ENCODE measurements around the gene MID1IP1. TPM values are rescaled to one million over a fixed set of nuclear protein-coding genes. Genes with fewer than 3 reads are reported as not detected.

MID1IP1 gene
- total and polyA plus RNA-seq, 2 of the 8 experiments (the other 6 are each of a cell fraction or from before 2014, with no cell fraction given), result 118 to 128 TPM

DNA sequence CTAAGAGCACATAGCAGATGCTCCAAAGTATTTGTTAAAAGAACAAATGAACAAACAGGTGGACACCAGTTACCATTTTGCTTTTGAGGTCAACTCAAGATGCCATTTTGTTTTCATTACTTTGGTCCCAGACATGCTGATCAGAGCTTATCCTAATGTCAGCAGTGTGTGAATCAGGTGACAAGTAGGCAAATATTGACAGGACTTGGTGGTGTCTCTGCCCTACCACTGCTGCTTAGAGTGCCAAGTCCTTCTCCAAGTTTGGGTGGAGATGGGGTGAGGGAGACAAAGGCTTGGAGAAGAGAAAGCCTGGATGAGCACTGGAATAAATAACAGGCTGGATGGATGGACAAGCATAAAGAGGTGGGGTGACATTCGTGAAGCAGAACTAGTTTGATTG, 38.7 kb downstream of the MID1IP1 start:
- H3K79me2 ChIP-seq (ENCODE audit: control insufficient read depth in 1 of 2, insufficient read depth in 2 of 2, low read length in 2 of 2), result no peaks in the 10 kb centered on the region
- peaks cover 0 to 4% (median 0%) of the 10 kb centered on the region in 4 experiments; a peak in 1 of 7 replicates for H3K4me1 ChIP-seq (replicated peaks in 1 of 4; ENCODE audit: control insufficient read depth in 3 of 4, insufficient read depth in 4 of 4, low read length in 3 of 4)
- H3K36me3 ChIP-seq (ENCODE audit: control insufficient read depth in 2 of 4, insufficient read depth in 4 of 4, low read length in 3 of 4), result no peaks in the 10 kb centered on the region
- FAIRE-seq, result no peak
- no peak overlapping the region for H2BK12ac ChIP-seq (ENCODE audit: low read depth, low read length)
- H2BK20ac ChIP-seq (ENCODE audit: low read length), result no peak overlapping the region
- H4K91ac ChIP-seq (replicated peaks; ENCODE audit: insufficient read length, low read length), result no peak overlapping the region
- no peak overlapping the region for H3K14ac ChIP-seq (ENCODE audit: insufficient read length)
- TF ChIP-seq SIN3A (conservative IDR thresholded peaks at IDR 0.05 in 1 of 2, IDR thresholded peaks at IDR 0.05 in 1 of 2; ENCODE audit: low read depth in 1 of 2, low read length in 2 of 2) (no peak), GTF2F1 (IDR thresholded peaks at IDR 0.05; ENCODE audit: borderline replicate concordance, low read depth, low read length) (no peak), EGR1 (IDR thresholded peaks at IDR 0.05; ENCODE audit: borderline replicate concordance, low read depth, low read length) (no peak), CTBP2 (IDR thresholded peaks at IDR 0.05; ENCODE audit: borderline replicate concordance, insufficient read depth, insufficient read length, low read length) (no peak)
- no peak overlapping the region for H4K8ac ChIP-seq (ENCODE audit: extremely low read depth, insufficient read depth, low read length)
- no peak overlapping the region for H2BK5ac ChIP-seq (ENCODE audit: low read depth, low read length)
- DNase-seq (ENCODE audit: low read depth in 1 of 2, low spot score in 2 of 2), result no peak
- H3K23ac ChIP-seq (ENCODE audit: insufficient read length), result no peak overlapping the region
- H3K56ac ChIP-seq (replicated peaks; ENCODE audit: insufficient read length, low read depth, low read length), result no peak overlapping the region
- no peak overlapping the region for H2BK120ac ChIP-seq (replicated peaks; ENCODE audit: low read depth, low read length)
- H3K4me3 ChIP-seq (ENCODE audit: extremely low read depth in 1 of 4, insufficient read depth in 2 of 4, low read depth in 3 of 4, low read length in 4 of 4), result no peak overlapping the region
- H2AFZ ChIP-seq (ENCODE audit: low read length), result no peak overlapping the region
- no peak overlapping the region for H3K18ac ChIP-seq (ENCODE audit: extremely low read depth, low read length)
- H3K4ac ChIP-seq (replicated peaks; ENCODE audit: insufficient read length, low read depth, low read length), result no peak overlapping the region
- H3K4me2 ChIP-seq (ENCODE audit: insufficient read depth in 1 of 2, low read depth in 2 of 2, low read length in 2 of 2), result no peak overlapping the region
- no peak overlapping the region for H2AK5ac ChIP-seq (ENCODE audit: low read depth, low read length)
- H3K27ac ChIP-seq (ENCODE audit: low read depth, low read length), result no peak overlapping the region
- no peak overlapping the region for H3K9ac ChIP-seq (replicated peaks in 1 of 4; ENCODE audit: extremely low read depth in 1 of 4, low read depth in 3 of 4, low read length in 3 of 4)
- no peaks in the 10 kb centered on the region for H4K20me1 ChIP-seq (replicated peaks in 1 of 2; ENCODE audit: control insufficient read depth in 1 of 2, insufficient read depth in 2 of 2, low read length in 2 of 2)
- POLR2A ChIA-PET (ENCODE audit: partially characterized antibody), result interaction anchor here (1.6 kb wide), 1 partner anchor 34 kb away, joined by 3 read pairs; no protein-coding TSS in a partner anchor
- H4K5ac ChIP-seq (ENCODE audit: insufficient read length, low read depth, low read length), result no peak overlapping the region
- H3K9me3 ChIP-seq (ENCODE audit: insufficient read depth in 2 of 2, low read depth in 1 of 2, low read length in 1 of 2), result no peaks in the 10 kb centered on the region
- H2BK15ac ChIP-seq (ENCODE audit: low read length), result no peak overlapping the region
- H3K27me3 ChIP-seq (replicated peaks in 1 of 4; ENCODE audit: control insufficient read depth in 3 of 4, extremely low read depth in 1 of 4, insufficient read depth in 3 of 4, low read length in 3 of 4), result no peaks in the 10 kb centered on the region
- no peaks in the 10 kb centered on the region for H3K79me1 ChIP-seq (ENCODE audit: low read depth, low read length)
- 100% methylated on average over 1 of the region's 1 CpG; no CpG with 5 or more reads in 1 of the 2 experiments for WGBS, 2 experiments (ENCODE audit: extremely low coverage in 1 of 2, insufficient coverage in 1 of 2, insufficient read length in 1 of 2, insufficient replicate concordance in 2 of 2, low coverage in 1 of 2, low lambda C conversion rate in 2 of 2, missing lambda C conversion rate in 1 of 2)
- no peaks in the 10 kb centered on the region for H3K23me2 ChIP-seq (ENCODE audit: low read depth, low read length)
- CTCF ChIA-PET (ENCODE audit: partially characterized antibody), result no interaction called here
